Thoracic aorta (tissue), 2 donors: ENCODE data around the gene SKA3. TPM values are rescaled to one million over a fixed set of nuclear protein-coding genes. Genes with fewer than 3 reads are reported as not detected.

ENCODE experiments used
- ATAC-seq: fragments of 150-250 bp; one replicate; pipeline ENCODE4 v1.8.0; 2017; ENCODE audit warnings: low read depth; ENCODE audit not compliant: insufficient number of reproducible peaks, low FRiP score
- DNase-seq: peaks from one replicate; pipeline ENCODE4 v3.0.0-alpha.2; 2020; ENCODE audit warnings: low spot score
- H3K27ac ChIP-seq, 2 donors: fragments of 200-600 bp; sonication (generic); 1 replicate in 1 of 2; 2 replicates in 1 of 2; pipeline ENCODE4 v1.5.1; 2016; ENCODE audit warnings: mild to moderate bottlenecking in 2 of 2, moderate library complexity in 2 of 2
- H3K27me3 ChIP-seq: fragments of 200-600 bp; sonication (generic); replicated peaks from 2 replicates; pipeline ENCODE4 v1.6.0; 2016; ENCODE audit warnings: mild to moderate bottlenecking; ENCODE audit not compliant: insufficient read depth
- H3K36me3 ChIP-seq: fragments of 200-600 bp; sonication (generic); one replicate; pipeline ENCODE4 v1.5.1; 2016
- H3K4me1 ChIP-seq, 2 donors: fragments of 200-600 bp; sonication (generic); 1 replicate in 1 of 2; 2 replicates in 1 of 2; pipeline versions ENCODE4 v1.5.1 to v1.6.0; 2016; ENCODE audit warnings: low read depth in 2 of 2, mild to moderate bottlenecking in 1 of 2; ENCODE audit not compliant: control insufficient read depth in 1 of 2
- H3K4me3 ChIP-seq: fragments of 200-600 bp; sonication (generic); 2 replicates; pipeline ENCODE4 v1.5.1; 2016; ENCODE audit warnings: mild to moderate bottlenecking
- H3K9me3 ChIP-seq: fragments of 200-600 bp; sonication (generic); 2 replicates; pipeline ENCODE4 v1.5.1; 2016
- total RNA-seq, 2 donors: library from RNA; depleted of rRNA; stranded (reverse); fragments of >200 nt; gene quantifications; one replicate each; pipeline versions ENCODE4 v1.1.0 to v1.2.3, GENCODE V29; 2016
- TF ChIP-seq, protein P1 (sequence below): fragments of 200-600 bp; sonication (generic); IDR thresholded peaks from one replicate; pipeline ENCODE4 v1.5.1; 2019; ENCODE audit warnings: antibody characterized with exemption

Gene SKA3
- total RNA-seq, 2 donors from 2014 or later = not detected

GRCh38 chr13:21152251-21152899, 24.0 kb downstream of the SKA3 start:
- H3K27ac ChIP-seq = no peak overlapping the region
- no peak for ATAC-seq
- DNase-seq = no peak
- TF ChIP-seq, protein P1, sequence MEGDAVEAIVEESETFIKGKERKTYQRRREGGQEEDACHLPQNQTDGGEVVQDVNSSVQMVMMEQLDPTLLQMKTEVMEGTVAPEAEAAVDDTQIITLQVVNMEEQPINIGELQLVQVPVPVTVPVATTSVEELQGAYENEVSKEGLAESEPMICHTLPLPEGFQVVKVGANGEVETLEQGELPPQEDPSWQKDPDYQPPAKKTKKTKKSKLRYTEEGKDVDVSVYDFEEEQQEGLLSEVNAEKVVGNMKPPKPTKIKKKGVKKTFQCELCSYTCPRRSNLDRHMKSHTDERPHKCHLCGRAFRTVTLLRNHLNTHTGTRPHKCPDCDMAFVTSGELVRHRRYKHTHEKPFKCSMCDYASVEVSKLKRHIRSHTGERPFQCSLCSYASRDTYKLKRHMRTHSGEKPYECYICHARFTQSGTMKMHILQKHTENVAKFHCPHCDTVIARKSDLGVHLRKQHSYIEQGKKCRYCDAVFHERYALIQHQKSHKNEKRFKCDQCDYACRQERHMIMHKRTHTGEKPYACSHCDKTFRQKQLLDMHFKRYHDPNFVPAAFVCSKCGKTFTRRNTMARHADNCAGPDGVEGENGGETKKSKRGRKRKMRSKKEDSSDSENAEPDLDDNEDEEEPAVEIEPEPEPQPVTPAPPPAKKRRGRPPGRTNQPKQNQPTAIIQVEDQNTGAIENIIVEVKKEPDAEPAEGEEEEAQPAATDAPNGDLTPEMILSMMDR = no peak
- peaks cover 10% of the 10 kb centered on the region for H3K36me3 ChIP-seq
- no peaks in the 10 kb centered on the region for H3K27me3 ChIP-seq
- H3K4me3 ChIP-seq = no peak overlapping the region
- no peaks in the 10 kb centered on the region for H3K4me1 ChIP-seq
- no peaks in the 10 kb centered on the region for H3K9me3 ChIP-seq

- no peak for DNase-seq
- Histone ChIP-seq H3K36me3 (peaks cover 14% of the 10 kb centered on the region), H3K27ac (no peak overlapping the region), H3K4me3 (no peak overlapping the region), H3K4me1 (no peaks in the 10 kb centered on the region), H3K27me3 (no peaks in the 10 kb centered on the region), H3K9me3 (no peaks in the 10 kb centered on the region)
- ATAC-seq = no peak
- TF ChIP-seq, protein P1 = no peak
Observed at GRCh38 chr13:21150013-21150412, 26.3 kb downstream of the SKA3 start.

GRCh38 chr13:21149568-21149967, 26.8 kb downstream of the SKA3 start:
- Histone ChIP-seq H3K9me3 (no peaks in the 10 kb centered on the region), H3K27ac (no peak overlapping the region), H3K4me3 (no peak overlapping the region), H3K36me3 (peaks cover 14% of the 10 kb centered on the region), H3K4me1 (peaks cover 0 to under 1% of the 10 kb centered on the region in 2 donors), H3K27me3 (no peaks in the 10 kb centered on the region)
- no peak for ATAC-seq
- DNase-seq = no peak
- TF ChIP-seq, protein P1 = no peak

DNA sequence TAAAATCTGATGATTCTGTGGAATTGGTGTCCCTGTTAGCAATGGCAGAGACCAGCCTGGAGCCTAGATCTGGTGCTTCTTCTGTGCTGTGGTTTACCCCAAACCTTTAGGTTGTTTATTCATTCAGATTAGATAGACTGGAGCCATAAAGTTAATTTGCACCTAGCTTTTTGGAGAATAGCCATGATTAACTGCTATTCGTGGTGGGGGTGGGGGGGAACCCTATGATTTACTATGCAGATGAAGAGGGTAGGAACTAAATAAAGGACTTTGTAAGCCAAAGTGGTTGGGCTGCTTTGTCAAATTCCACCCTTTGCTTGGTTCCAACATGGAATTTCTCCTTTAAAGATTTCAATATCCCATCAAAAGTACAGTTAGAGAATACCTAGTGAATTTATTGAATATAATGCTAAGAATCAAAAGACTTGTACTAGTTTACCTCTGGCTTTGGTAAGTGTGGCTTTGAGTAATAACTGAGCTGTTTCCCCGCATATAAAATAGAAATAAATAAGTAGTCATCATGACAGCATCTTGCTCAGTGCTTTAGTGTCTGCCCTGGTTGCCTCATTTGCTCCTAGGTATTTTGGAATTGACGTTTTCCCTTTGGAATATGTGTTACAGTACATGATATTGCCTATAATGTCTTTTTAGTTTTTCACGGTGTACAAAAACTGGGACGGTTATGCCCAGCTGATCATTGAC, 27.6 kb downstream of the SKA3 start:
- Histone ChIP-seq H3K4me3 (no peak overlapping the region), H3K27ac (no peak overlapping the region), H3K36me3 (peaks cover 14% of the 10 kb centered on the region), H3K4me1 (peaks cover 0 to 9% of the 10 kb centered on the region in 2 donors), H3K9me3 (no peaks in the 10 kb centered on the region), H3K27me3 (no peaks in the 10 kb centered on the region)
- TF ChIP-seq, protein P1 = no peak
- ATAC-seq (no peak), DNase-seq (no peak)

DNA sequence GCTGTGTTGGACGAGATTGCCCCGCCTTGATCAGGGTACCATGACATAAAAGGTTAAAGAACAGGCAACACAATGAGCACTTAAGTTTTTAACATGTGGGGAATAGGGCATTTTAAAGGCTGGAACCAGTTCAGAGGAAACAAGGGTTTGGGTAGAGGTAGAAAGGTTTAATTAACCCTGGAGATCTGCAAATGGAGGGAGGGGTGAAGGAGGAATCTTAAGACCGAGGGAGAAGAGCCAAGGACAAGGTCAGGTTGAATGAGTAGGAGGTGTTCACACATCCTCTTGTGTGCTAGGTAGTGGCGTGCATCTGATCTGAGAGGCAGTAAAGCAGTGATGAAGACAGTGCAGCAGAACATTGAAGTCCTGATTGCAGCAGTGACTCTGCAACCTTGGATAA, 28.5 kb downstream of the SKA3 start:
- H3K27ac ChIP-seq = no peak overlapping the region
- H3K27me3 ChIP-seq = no peaks in the 10 kb centered on the region
- H3K36me3 ChIP-seq = peaks cover 14% of the 10 kb centered on the region
- ATAC-seq (no peak), DNase-seq (no peak)
- H3K4me1 ChIP-seq = peaks cover 5 to 17% of the 10 kb centered on the region in 2 donors
- no peaks in the 10 kb centered on the region for H3K9me3 ChIP-seq
- TF ChIP-seq, protein P1 = no peak
- no peak overlapping the region for H3K4me3 ChIP-seq
